WTC11 (cell line): ENCODE data around the gene CYP46A1. TPM values are rescaled to one million over a fixed set of nuclear protein-coding genes. Genes with fewer than 3 reads are reported as not detected.

ENCODE experiments used
- ATAC-seq: fragments of 200-7000 bp; cut with Tn5 transposase; 2 replicates; pipeline ENCODE4 v1.10.0; 2021; ENCODE audit warnings: mild to moderate bottlenecking, moderate library complexity
- CTCF ChIA-PET: fragments of 300-600 bp; sonication (Branson Sonifier 250); formaldehyde crosslinking; loops from one replicate; lab custom pipeline; 2021; ENCODE audit warnings: antibody characterized with exemption; lab: Charles Lee
- POLR2A ChIA-PET: fragments of 350-600 bp; sonication (Branson Sonifier 250); formaldehyde crosslinking; loops from one replicate; lab custom pipeline; 2021; ENCODE audit warnings: antibody characterized with exemption; lab: Charles Lee
- DNase-seq: peaks from one replicate; pipeline ENCODE4 v3.0.0; 2021; ENCODE audit warnings: low spot score
- H3K27ac Mint-ChIP-seq: 2 replicates; pipeline ENCODE4 v1.8.0; 2021; ENCODE audit warnings: mixed read lengths
- H3K27me3 Mint-ChIP-seq: 2 replicates; pipeline ENCODE4 v1.8.0; 2021; ENCODE audit warnings: low read depth, mild to moderate bottlenecking, moderate library complexity, mixed read lengths
- H3K36me3 Mint-ChIP-seq: 2 replicates; pipeline ENCODE4 v1.8.0; 2021; ENCODE audit warnings: mixed read lengths
- H3K4me1 Mint-ChIP-seq: 2 replicates; pipeline ENCODE4 v1.8.0; 2022; ENCODE audit warnings: mixed read lengths
- H3K4me3 Mint-ChIP-seq: 2 replicates; pipeline ENCODE4 v1.8.0; 2021; ENCODE audit warnings: mild to moderate bottlenecking, moderate library complexity, mixed read lengths
- H3K9me3 Mint-ChIP-seq: 2 replicates; pipeline ENCODE4 v1.8.0; 2021; ENCODE audit warnings: mixed read lengths
- FOXP1 ChIP-seq: sonication (generic); formaldehyde crosslinking; IDR thresholded peaks from 2 replicates; pipeline ENCODE4 v1.8.0; 2022; ENCODE audit warnings: missing genetic modification reagents, mild to moderate bottlenecking, moderate library complexity, borderline replicate concordance
- GTF2I ChIP-seq: fragments of 250-450 bp; sonication (Bioruptor Pico); conservative IDR thresholded peaks from 2 replicates; pipeline ENCODE4 v1.4.0; 2021; ENCODE audit warnings: mild to moderate bottlenecking
- IRF2 ChIP-seq: sonication (generic); formaldehyde crosslinking; IDR thresholded peaks from 2 replicates; pipeline ENCODE4 v1.8.0; 2022; ENCODE audit warnings: low read depth, missing genetic modification reagents, borderline replicate concordance
- MXD4 ChIP-seq: fragments of 250-450 bp; sonication (Bioruptor Pico); IDR thresholded peaks from 2 replicates; pipeline ENCODE4 v1.8.0; 2021; ENCODE audit warnings: mild to moderate bottlenecking, moderate library complexity, borderline replicate concordance
- NR3C1 ChIP-seq: sonication (generic); formaldehyde crosslinking; conservative IDR thresholded peaks from 2 replicates; pipeline ENCODE4 v1.8.1; 2023; ENCODE audit warnings: low read depth, mild to moderate bottlenecking, missing genetic modification reagents
- ZBTB21 ChIP-seq: sonication (generic); formaldehyde crosslinking; IDR thresholded peaks from 2 replicates; pipeline ENCODE4 v1.8.1; 2023; ENCODE audit warnings: mild to moderate bottlenecking, missing genetic modification reagents, borderline replicate concordance
- ZNF138 ChIP-seq: sonication (generic); formaldehyde crosslinking; conservative IDR thresholded peaks from 2 replicates; pipeline ENCODE4 v1.8.1; 2022; ENCODE audit warnings: mild to moderate bottlenecking, moderate library complexity, missing genetic modification reagents
- ZNF232 ChIP-seq: sonication (generic); formaldehyde crosslinking; IDR thresholded peaks from 2 replicates; pipeline ENCODE4 v1.8.0; 2022; ENCODE audit warnings: mild to moderate bottlenecking, missing genetic modification reagents
- ZNF396 ChIP-seq: fragments of 250-450 bp; sonication (Bioruptor Pico); IDR thresholded peaks from 2 replicates; pipeline ENCODE4 v1.8.0; 2021; ENCODE audit warnings: mild to moderate bottlenecking, moderate library complexity, borderline replicate concordance
- total RNA-seq: library from RNA; stranded (reverse); gene quantifications from 3 replicates; pipeline ENCODE4 v1.2.3, GENCODE V29; 2021
- TF ChIP-seq, protein P1 (sequence below): fragments of 250-450 bp; sonication (Bioruptor Pico); IDR thresholded peaks from 2 replicates; pipeline ENCODE4 v1.9.0; 2021; ENCODE audit warnings: mild to moderate bottlenecking, borderline replicate concordance
- TF ChIP-seq, protein P2 (sequence below): sonication (generic); formaldehyde crosslinking; IDR thresholded peaks from 2 replicates; pipeline ENCODE4 v1.8.0; 2022; ENCODE audit warnings: mild to moderate bottlenecking, missing genetic modification reagents
- TF ChIP-seq, protein P3 (sequence below): fragments of 250-450 bp; sonication (Bioruptor Pico); IDR thresholded peaks from 2 replicates; pipeline ENCODE4 v2.1.2; 2022; ENCODE audit warnings: mild to moderate bottlenecking, moderate library complexity
- TF ChIP-seq, protein P4 (sequence below): sonication (generic); formaldehyde crosslinking; IDR thresholded peaks from 2 replicates; pipeline ENCODE4 v1.8.0; 2023; ENCODE audit warnings: missing genetic modification reagents

CYP46A1 gene
- total RNA-seq, 1 experiment from 2014 or later: 0.77 TPM

DNA sequence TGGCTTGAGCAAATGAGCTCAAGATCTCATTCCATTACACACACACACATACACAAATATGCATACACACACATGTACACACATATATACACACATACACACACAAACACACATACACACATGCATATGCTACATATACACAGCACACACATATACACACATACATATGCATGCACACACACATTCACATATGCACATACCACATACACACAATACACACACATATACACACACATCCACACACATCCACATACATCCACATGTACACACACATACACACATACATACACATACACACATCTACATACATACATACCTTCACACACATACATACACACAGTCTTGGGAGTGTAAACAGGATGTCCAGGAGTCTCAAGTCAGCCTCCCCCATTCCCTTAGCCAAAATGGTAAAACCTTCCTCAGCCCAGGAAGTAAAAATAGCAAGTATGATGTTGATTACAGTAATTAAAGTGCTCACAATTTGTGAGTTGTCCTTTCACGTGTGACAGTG lies 26.4 kb upstream of the CYP46A1 start:
- Mint-ChIP-seq H3K27me3 (peaks cover 44% of the 10 kb centered on the region), H3K27ac (no peak overlapping the region), H3K4me3 (no peak overlapping the region), H3K9me3 (no peaks in the 10 kb centered on the region), H3K36me3 (no peaks in the 10 kb centered on the region), H3K4me1 (peaks cover 17% of the 10 kb centered on the region)
- ATAC-seq (no peak), DNase-seq (no peak)
- TF ChIP-seq, protein P1, sequence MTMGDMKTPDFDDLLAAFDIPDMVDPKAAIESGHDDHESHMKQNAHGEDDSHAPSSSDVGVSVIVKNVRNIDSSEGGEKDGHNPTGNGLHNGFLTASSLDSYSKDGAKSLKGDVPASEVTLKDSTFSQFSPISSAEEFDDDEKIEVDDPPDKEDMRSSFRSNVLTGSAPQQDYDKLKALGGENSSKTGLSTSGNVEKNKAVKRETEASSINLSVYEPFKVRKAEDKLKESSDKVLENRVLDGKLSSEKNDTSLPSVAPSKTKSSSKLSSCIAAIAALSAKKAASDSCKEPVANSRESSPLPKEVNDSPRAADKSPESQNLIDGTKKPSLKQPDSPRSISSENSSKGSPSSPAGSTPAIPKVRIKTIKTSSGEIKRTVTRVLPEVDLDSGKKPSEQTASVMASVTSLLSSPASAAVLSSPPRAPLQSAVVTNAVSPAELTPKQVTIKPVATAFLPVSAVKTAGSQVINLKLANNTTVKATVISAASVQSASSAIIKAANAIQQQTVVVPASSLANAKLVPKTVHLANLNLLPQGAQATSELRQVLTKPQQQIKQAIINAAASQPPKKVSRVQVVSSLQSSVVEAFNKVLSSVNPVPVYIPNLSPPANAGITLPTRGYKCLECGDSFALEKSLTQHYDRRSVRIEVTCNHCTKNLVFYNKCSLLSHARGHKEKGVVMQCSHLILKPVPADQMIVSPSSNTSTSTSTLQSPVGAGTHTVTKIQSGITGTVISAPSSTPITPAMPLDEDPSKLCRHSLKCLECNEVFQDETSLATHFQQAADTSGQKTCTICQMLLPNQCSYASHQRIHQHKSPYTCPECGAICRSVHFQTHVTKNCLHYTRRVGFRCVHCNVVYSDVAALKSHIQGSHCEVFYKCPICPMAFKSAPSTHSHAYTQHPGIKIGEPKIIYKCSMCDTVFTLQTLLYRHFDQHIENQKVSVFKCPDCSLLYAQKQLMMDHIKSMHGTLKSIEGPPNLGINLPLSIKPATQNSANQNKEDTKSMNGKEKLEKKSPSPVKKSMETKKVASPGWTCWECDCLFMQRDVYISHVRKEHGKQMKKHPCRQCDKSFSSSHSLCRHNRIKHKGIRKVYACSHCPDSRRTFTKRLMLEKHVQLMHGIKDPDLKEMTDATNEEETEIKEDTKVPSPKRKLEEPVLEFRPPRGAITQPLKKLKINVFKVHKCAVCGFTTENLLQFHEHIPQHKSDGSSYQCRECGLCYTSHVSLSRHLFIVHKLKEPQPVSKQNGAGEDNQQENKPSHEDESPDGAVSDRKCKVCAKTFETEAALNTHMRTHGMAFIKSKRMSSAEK (CRISPR knock-in tag): no peak
- TF ChIP-seq MXD4 (CRISPR knock-in tag) (no peak), IRF2 (CRISPR knock-in tag) (no peak), NR3C1 (CRISPR knock-in tag) (no peak), GTF2I (CRISPR knock-in tag) (no peak)
- TF ChIP-seq, protein P2, sequence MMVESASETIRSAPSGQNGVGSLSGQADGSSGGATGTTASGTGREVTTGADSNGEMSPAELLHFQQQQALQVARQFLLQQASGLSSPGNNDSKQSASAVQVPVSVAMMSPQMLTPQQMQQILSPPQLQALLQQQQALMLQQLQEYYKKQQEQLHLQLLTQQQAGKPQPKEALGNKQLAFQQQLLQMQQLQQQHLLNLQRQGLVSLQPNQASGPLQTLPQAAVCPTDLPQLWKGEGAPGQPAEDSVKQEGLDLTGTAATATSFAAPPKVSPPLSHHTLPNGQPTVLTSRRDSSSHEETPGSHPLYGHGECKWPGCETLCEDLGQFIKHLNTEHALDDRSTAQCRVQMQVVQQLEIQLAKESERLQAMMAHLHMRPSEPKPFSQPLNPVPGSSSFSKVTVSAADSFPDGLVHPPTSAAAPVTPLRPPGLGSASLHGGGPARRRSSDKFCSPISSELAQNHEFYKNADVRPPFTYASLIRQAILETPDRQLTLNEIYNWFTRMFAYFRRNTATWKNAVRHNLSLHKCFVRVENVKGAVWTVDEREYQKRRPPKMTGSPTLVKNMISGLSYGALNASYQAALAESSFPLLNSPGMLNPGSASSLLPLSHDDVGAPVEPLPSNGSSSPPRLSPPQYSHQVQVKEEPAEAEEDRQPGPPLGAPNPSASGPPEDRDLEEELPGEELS (CRISPR knock-in tag): no peak
- TF ChIP-seq, protein P3, sequence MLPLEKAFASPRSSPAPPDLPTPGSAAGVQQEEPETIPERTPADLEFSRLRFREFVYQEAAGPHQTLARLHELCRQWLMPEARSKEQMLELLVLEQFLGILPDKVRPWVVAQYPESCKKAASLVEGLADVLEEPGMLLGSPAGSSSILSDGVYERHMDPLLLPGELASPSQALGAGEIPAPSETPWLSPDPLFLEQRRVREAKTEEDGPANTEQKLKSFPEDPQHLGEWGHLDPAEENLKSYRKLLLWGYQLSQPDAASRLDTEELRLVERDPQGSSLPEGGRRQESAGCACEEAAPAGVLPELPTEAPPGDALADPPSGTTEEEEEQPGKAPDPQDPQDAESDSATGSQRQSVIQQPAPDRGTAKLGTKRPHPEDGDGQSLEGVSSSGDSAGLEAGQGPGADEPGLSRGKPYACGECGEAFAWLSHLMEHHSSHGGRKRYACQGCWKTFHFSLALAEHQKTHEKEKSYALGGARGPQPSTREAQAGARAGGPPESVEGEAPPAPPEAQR (CRISPR knock-in tag): no peak
- TF ChIP-seq, protein P4, sequence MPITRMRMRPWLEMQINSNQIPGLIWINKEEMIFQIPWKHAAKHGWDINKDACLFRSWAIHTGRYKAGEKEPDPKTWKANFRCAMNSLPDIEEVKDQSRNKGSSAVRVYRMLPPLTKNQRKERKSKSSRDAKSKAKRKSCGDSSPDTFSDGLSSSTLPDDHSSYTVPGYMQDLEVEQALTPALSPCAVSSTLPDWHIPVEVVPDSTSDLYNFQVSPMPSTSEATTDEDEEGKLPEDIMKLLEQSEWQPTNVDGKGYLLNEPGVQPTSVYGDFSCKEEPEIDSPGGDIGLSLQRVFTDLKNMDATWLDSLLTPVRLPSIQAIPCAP (CRISPR knock-in tag): no peak
- ChIA-PET CTCF (interaction anchor here (1.2 to 1.5 kb wide), 3 partner anchors 9 to 26 kb away, joined by 3 to 5 read pairs (median 3); partner anchors contain the start of gene CYP46A1), POLR2A (no interaction called here)

DNA sequence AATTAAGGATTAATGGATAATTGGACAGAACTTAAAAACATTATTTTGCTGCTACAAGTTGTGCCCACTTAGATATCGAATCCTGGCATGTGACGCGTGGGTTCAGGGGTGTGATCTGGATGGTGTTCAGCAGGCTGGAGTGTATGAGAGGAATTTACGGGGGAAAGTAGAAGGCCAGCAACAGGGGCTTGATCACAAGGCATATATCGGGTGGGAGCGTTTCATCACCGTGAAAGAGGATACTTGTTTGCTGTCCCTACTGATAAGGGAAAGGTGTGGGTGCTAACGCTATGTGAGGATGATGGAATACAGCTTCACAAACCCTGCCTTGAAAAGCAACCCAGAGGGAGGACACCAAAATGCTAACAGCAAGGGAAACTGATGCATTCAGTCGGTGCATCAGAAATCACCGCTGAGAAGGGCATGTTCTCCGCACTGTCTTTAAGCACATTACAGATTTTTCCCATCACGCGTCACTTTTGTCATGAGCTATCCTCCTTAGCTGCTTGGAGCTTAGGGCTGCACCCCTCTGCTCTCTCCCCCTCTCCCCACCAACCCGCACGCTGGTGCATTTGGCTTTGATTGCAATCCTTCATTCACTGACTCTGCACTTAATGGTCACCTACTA lies 25.8 kb upstream of the CYP46A1 start:
- no peak for TF ChIP-seq ZBTB21 (CRISPR knock-in tag)
- no peak for TF ChIP-seq ZNF396 (CRISPR knock-in tag)
- no peak for TF ChIP-seq ZNF138 (CRISPR knock-in tag)
- no peak for TF ChIP-seq ZNF232 (CRISPR knock-in tag)
- TF ChIP-seq FOXP1 (CRISPR knock-in tag): no peak
- Mint-ChIP-seq H3K27ac (no peak overlapping the region), H3K4me3 (peak overlapping the region; percentile 49; the same call in 1 of the 2 replicates), H3K36me3 (no peaks in the 10 kb centered on the region), H3K9me3 (no peaks in the 10 kb centered on the region), H3K27me3 (peaks cover 44% of the 10 kb centered on the region), H3K4me1 (peaks cover 22% of the 10 kb centered on the region)
- DNase-seq: no peak
- no peak for ATAC-seq
- ChIA-PET POLR2A (no interaction called here), CTCF (interaction anchor here (0.9 to 1.5 kb wide), 6 partner anchors 9 to 72 kb away, joined by 3 to 5 read pairs (median 4); partner anchors contain the start of gene CYP46A1)
